LNCAP (cell line): ENCODE measurements around the gene STPG4.

Source experiments
- CTCF ChIP-seq: fragments of 450-650 bp; IDR thresholded peaks from 2 replicates; pipeline ENCODE4 v1.5.1; 2017; ENCODE audit warnings: mild to moderate bottlenecking

Gene STPG4

GRCh38 chr2:47118581-47118980 is 36.5 kb downstream of the STPG4 start:
- no peak for TF ChIP-seq CTCF

- TF ChIP-seq CTCF: no peak
Measured at GRCh38 chr2:47112665-47113435, 42.3 kb downstream of the STPG4 start.

GRCh38 chr2:47109680-47110079 is 45.4 kb downstream of the STPG4 start:
- no peak for TF ChIP-seq CTCF

GRCh38 chr2:47109007-47109375 is 46.1 kb downstream of the STPG4 start:
- TF ChIP-seq CTCF: no peak

GRCh38 chr2:47098953-47099352 is 56.2 kb downstream of the STPG4 start:
- TF ChIP-seq CTCF: no peak

GRCh38 chr2:47097563-47097962 is 57.5 kb downstream of the STPG4 start:
- TF ChIP-seq CTCF: no peak

- no peak for TF ChIP-seq CTCF
Measured at GRCh38 chr2:47096451-47096850, 58.7 kb downstream of the STPG4 start.
